Psoas muscle (tissue), 8 donors: Measurements from ENCODE around the gene ULBP1. TPM values are rescaled to one million over a fixed set of nuclear protein-coding genes. Genes with fewer than 3 reads are reported as not detected.

ENCODE experiments used
- ATAC-seq, 4 donors: fragments of 200-7000 bp; cut with Tn5 transposase; one replicate each; pipeline ENCODE4 v1.9.1; 2020; ENCODE audit warnings: moderate library complexity in 3 of 4, mild to moderate bottlenecking in 2 of 4
- DNase-seq, 2 donors: peaks; one replicate each; pipeline ENCODE4 v3.0.0-alpha.2; 2020
- H3K27ac ChIP-seq: fragments of 200-600 bp; one replicate; pipeline ENCODE4 v1.8.0; 2022
- H3K27me3 ChIP-seq, 3 donors: fragments of 200-600 bp in 1 of 3; one replicate each; pipeline versions ENCODE4 v1.6.1 to v1.8.0; 2013 to 2022; ENCODE audit warnings: low read length in 2 of 3, mild to moderate bottlenecking in 2 of 3, moderate library complexity in 1 of 3; ENCODE audit not compliant: insufficient read depth in 3 of 3
- H3K36me3 ChIP-seq, 2 donors: fragments of 200-600 bp in 1 of 2; one replicate each; pipeline versions ENCODE4 v1.6.1 to v1.8.0; 2013 to 2022; ENCODE audit warnings: low read depth in 1 of 2, mild to moderate bottlenecking in 1 of 2, moderate library complexity in 1 of 2; ENCODE audit not compliant: insufficient read depth in 1 of 2
- H3K4me1 ChIP-seq: fragments of 200-600 bp; one replicate; pipeline ENCODE4 v1.8.0; 2022
- H3K4me3 ChIP-seq: fragments of 200-600 bp; one replicate; pipeline ENCODE4 v1.8.0; 2022; ENCODE audit warnings: mild to moderate bottlenecking
- H3K9me3 ChIP-seq: fragments of 200-600 bp; one replicate; pipeline ENCODE4 v1.8.0; 2022
- CTCF ChIP-seq: fragments of 200-600 bp; IDR thresholded peaks from one replicate; pipeline ENCODE4 v1.8.0; 2022; ENCODE audit warnings: antibody characterized with exemption
- WGBS, 3 donors: extraction: QIAGEN DNeasy Blood & Tissue Kit; methylation state at CpG; one replicate each; pipeline versions ENCODE4 v1.1.6 to v1.1.7; 2013; 5-methylcytosine and 5-hydroxymethylcytosine counted together
- intact Hi-C, 2 donors: fragments of 100-400 bp; cut with DNase I; formaldehyde crosslinking; loops; one replicate each; pipeline versions ENCODE4 v1.11.0 to v1.14.2; 2022
- polyA plus RNA-seq, 3 donors: library from polyadenylated mRNA; stranded (reverse); fragments of 200-250 nt; gene quantifications; one replicate each; pipeline ENCODE4 v1.2.3, GENCODE V29; 2013
- total RNA-seq, 4 donors: library from RNA; stranded (reverse); fragmentation: NEBNext Ultra II Directional in 2 of 4; extraction: Animal tissue kit (Norgen Biotek cat#: 25700) in 2 of 4; gene quantifications; one replicate each; pipeline versions ENCODE4 v1.2.1 to v1.2.4, GENCODE V29; 2021 to 2023
- donor health status: healthy with polysubstance abuse.
- donor health status: DM: no; HTN: no; CAD: no; lungs with moderate emphysema.
- donor health status: Bipolar disorder and iron deficiency.
- donor health status: healthy.
- donor health status: DM: yes; HTN: yes; CAD: no.
- donor health status: DM: no; HTN: no; CAD: no.
- donor health status: DM: no; HTN: no; CAD: no.
- donor health status: DM: yes; HTN: yes; CAD: no.

ULBP1 gene
- total and polyA plus RNA-seq, 7 donors, result 0.03 to 0.12 (median 0.10) TPM

GRCh38 chr6:149978610-149979009 lies 14.9 kb downstream of the ULBP1 start:
- DNase-seq (no peak), ATAC-seq (no peak)
- no peak for TF ChIP-seq CTCF
- Histone ChIP-seq H3K27ac (no peak overlapping the region), H3K4me3 (no peak overlapping the region), H3K36me3 (no peaks in the 10 kb centered on the region), H3K27me3 (peaks cover 0 to 58% (median 8%) of the 10 kb centered on the region in 3 donors), H3K9me3 (no peaks in the 10 kb centered on the region), H3K4me1 (no peaks in the 10 kb centered on the region)
- intact Hi-C loops, result no loop called here

GRCh38 chr6:149979293-149979692 lies 15.6 kb downstream of the ULBP1 start:
- TF ChIP-seq CTCF, result no peak
- 58 to 84% (median 73%) methylated on average over 6 of the region's 6 CpGs for WGBS, 3 donors
- no peak overlapping the region for H3K4me3 ChIP-seq
- H3K36me3 ChIP-seq, result no peaks in the 10 kb centered on the region
- peaks cover 0 to 53% (median 5%) of the 10 kb centered on the region in 3 donors for H3K27me3 ChIP-seq
- H3K27ac ChIP-seq, result no peak overlapping the region
- ATAC-seq, result no peak
- H3K9me3 ChIP-seq, result no peaks in the 10 kb centered on the region
- DNase-seq, result no peak
- intact Hi-C loops, result no loop called here
- no peaks in the 10 kb centered on the region for H3K4me1 ChIP-seq

GRCh38 chr6:149983145-149983544 lies 19.4 kb downstream of the ULBP1 start:
- H3K4me1 ChIP-seq, result no peaks in the 10 kb centered on the region
- no peaks in the 10 kb centered on the region for H3K36me3 ChIP-seq
- DNase-seq, result no peak
- H3K9me3 ChIP-seq, result no peaks in the 10 kb centered on the region
- no peak for ATAC-seq
- 19 to 26% (median 26%) methylated on average over 9 of the region's 9 CpGs for WGBS, 3 donors
- no peak for TF ChIP-seq CTCF
- H3K27ac ChIP-seq, result no peak overlapping the region
- no peak overlapping the region for H3K4me3 ChIP-seq
- peaks cover 0 to 83% (median 21%) of the 10 kb centered on the region in 3 donors for H3K27me3 ChIP-seq
- intact Hi-C loops, result no loop called here

DNA sequence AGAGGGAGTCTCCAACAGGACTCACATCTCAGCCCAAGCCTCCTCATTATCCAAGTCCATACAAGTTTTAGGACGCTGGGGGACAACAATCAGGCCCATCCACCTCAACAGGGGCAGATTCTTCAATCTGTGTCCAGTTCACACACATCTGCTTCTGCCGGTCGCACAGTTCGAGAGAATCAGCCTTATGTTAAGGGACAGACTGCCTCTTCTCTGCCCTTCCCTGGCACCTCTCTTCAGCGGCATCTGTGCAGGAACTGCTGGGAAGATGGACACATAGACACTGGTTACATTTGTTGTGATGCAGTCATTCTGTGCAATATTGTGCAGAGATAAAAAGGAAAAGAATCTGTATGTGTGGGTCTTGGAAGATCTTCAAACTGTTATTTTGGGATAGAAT lies 21.0 kb downstream of the ULBP1 start:
- ATAC-seq (no peak), DNase-seq (no peak)
- Histone ChIP-seq H3K27ac (no peak overlapping the region), H3K36me3 (no peaks in the 10 kb centered on the region), H3K9me3 (no peaks in the 10 kb centered on the region), H3K4me3 (no peak overlapping the region), H3K4me1 (peaks cover under 1% of the 10 kb centered on the region), H3K27me3 (peaks cover 0 to 84% (median 37%) of the 10 kb centered on the region in 3 donors)
- TF ChIP-seq CTCF, result no peak
- intact Hi-C loops, result no loop called here
- WGBS, 3 donors, result 34 to 65% (median 59%) methylated on average over 5 of the region's 5 CpGs

DNA sequence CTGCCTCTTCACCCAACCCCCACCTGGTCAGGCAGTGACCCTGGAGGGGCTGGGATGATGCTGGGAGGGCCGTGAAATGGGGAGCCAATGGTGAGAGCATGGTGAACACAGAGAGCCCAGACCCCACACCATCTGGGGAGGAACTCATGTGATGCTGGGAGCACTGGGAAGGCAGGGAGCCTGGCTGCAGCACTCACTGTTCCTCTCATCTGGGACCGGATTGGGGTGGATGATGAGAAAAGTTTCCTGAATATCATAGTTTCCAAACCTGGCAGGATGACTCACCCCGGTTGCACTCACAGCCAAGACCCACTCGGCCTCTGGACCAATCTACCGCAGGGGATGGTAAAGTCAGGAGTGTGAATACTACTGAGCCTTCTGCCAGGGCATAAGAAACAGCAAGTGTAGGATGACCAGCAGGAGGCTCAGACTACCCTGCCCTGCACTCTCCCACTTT lies 21.8 kb downstream of the ULBP1 start:
- no peaks in the 10 kb centered on the region for H3K36me3 ChIP-seq
- no peak for DNase-seq
- H3K4me1 ChIP-seq, result peaks cover 8% of the 10 kb centered on the region
- ATAC-seq, result no peak
- intact Hi-C loops, result no loop called here
- peaks cover 0 to 91% (median 44%) of the 10 kb centered on the region in 3 donors for H3K27me3 ChIP-seq
- no peak overlapping the region for H3K27ac ChIP-seq
- no peak overlapping the region for H3K4me3 ChIP-seq
- no peak for TF ChIP-seq CTCF
- no peaks in the 10 kb centered on the region for H3K9me3 ChIP-seq
- 12 to 31% (median 14%) methylated on average over 5 of the region's 5 CpGs for WGBS, 3 donors
